ENCODE results near the gene ACAT2. TPM values are rescaled to one million over a fixed set of nuclear protein-coding genes. Genes with fewer than 3 reads are reported as not detected.

Gene ACAT2
- total RNA-seq, 1 experiment from 2014 or later, result 156 TPM

DNA sequence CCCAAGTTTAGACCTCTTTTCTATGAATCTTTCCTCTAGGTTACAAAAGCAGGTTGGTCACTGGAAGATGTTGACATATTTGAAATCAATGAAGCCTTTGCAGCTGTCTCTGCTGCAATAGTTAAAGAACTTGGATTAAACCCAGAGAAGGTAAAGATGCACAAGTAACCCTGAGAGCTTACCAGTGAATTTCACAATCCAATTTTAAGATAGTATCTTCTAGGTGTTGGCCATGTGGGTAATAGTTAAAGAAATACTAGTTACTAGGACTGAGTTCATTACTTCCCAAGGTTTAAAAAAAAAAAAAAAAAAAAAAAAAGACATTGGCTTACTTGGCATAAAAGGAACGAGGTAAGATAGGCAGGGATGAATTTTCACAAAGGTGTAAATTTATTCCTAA lies 16.3 kb downstream of the ACAT2 start:
- H3K27me3 Mint-ChIP-seq (ENCODE audit: low read depth), result no peaks in the 10 kb centered on the region
- Histone ChIP-seq H3K79me1 (ENCODE audit: insufficient read depth, low read depth, low read length, poor library complexity, severe bottlenecking) (no peaks in the 10 kb centered on the region), H4K5ac (ENCODE audit: insufficient read length, low read depth, low read length) (no peak overlapping the region), H4K8ac (replicated peaks; ENCODE audit: insufficient read length, low read depth, low read length) (no peak overlapping the region), H3K27me3 (ENCODE audit: insufficient read depth, low read length) (no peaks in the 10 kb centered on the region), H2BK12ac (ENCODE audit: insufficient read length, low read depth, low read length) (no peak overlapping the region), H3K4ac (ENCODE audit: low read depth, low read length) (no peak overlapping the region), H3K14ac (ENCODE audit: insufficient read depth, low read length) (no peak overlapping the region), H3K79me2 (ENCODE audit: insufficient read depth, low read length) (no peaks in the 10 kb centered on the region), H2BK5ac (ENCODE audit: insufficient read length, low read length) (no peak overlapping the region), H3K18ac (ENCODE audit: insufficient read length, low read depth, low read length) (no peak overlapping the region), H2AK5ac (ENCODE audit: insufficient read length, low read length) (no peak overlapping the region), H3K56ac (ENCODE audit: insufficient read length, low read depth, low read length) (no peak overlapping the region), H3K9me3 (ENCODE audit: control insufficient read depth, low read depth, low read length) (no peaks in the 10 kb centered on the region), H3K4me2 (ENCODE audit: insufficient read depth, insufficient read length, low read length) (no peak overlapping the region), H2BK120ac (ENCODE audit: low read depth, low read length, poor library complexity, severe bottlenecking) (no peak overlapping the region), H3K9ac (ENCODE audit: extremely low read depth, insufficient read length, low read length) (no peak overlapping the region), H3K27ac (ENCODE audit: insufficient read length, low read depth, low read length) (no peak overlapping the region), H4K20me1 (ENCODE audit: control insufficient read depth, insufficient read depth, insufficient read length) (no peaks in the 10 kb centered on the region), H2BK15ac (ENCODE audit: low read depth, low read length) (no peak overlapping the region), H2AFZ (ENCODE audit: low read length) (no peak overlapping the region), H3K23me2 (ENCODE audit: insufficient read length, low read depth, low read length, poor library complexity, severe bottlenecking) (no peaks in the 10 kb centered on the region), H2BK20ac (ENCODE audit: low read depth, low read length, poor library complexity, severe bottlenecking) (no peak overlapping the region), H3T11ph (ENCODE audit: low read length) (no peak overlapping the region), H4K91ac (ENCODE audit: insufficient read length, low read depth, low read length) (no peak overlapping the region), H3K4me1 (ENCODE audit: insufficient read depth, low read length) (no peaks in the 10 kb centered on the region), H3K23ac (ENCODE audit: insufficient read length, low read depth, low read length) (no peak overlapping the region)
- peak overlapping the region in 1 of 3 experiments; percentile 30; a peak in 2 of 7 replicates for H3K27ac Mint-ChIP-seq
- H3K4me3 Mint-ChIP-seq, result no peak overlapping the region
- no CpG with 5 or more reads among the region's 1 CpG for WGBS (ENCODE audit: extremely low coverage, insufficient read length, low lambda C conversion rate)
- no peaks in the 10 kb centered on the region; a peak in 1 of 4 replicates for H3K4me1 Mint-ChIP-seq
- H3K9me3 Mint-ChIP-seq, result no peaks in the 10 kb centered on the region
- no peak for DNase-seq
- TF ChIP-seq, protein P1, sequence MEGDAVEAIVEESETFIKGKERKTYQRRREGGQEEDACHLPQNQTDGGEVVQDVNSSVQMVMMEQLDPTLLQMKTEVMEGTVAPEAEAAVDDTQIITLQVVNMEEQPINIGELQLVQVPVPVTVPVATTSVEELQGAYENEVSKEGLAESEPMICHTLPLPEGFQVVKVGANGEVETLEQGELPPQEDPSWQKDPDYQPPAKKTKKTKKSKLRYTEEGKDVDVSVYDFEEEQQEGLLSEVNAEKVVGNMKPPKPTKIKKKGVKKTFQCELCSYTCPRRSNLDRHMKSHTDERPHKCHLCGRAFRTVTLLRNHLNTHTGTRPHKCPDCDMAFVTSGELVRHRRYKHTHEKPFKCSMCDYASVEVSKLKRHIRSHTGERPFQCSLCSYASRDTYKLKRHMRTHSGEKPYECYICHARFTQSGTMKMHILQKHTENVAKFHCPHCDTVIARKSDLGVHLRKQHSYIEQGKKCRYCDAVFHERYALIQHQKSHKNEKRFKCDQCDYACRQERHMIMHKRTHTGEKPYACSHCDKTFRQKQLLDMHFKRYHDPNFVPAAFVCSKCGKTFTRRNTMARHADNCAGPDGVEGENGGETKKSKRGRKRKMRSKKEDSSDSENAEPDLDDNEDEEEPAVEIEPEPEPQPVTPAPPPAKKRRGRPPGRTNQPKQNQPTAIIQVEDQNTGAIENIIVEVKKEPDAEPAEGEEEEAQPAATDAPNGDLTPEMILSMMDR (conservative IDR thresholded peaks at IDR 0.05), result no peak
- peaks cover 55 to 98% (median 97%) of the 10 kb centered on the region in 3 experiments; a peak in 6 of 7 replicates for H3K36me3 Mint-ChIP-seq (ENCODE audit: insufficient read depth in 1 of 3, low read depth in 3 of 3)

All from H9 (cell line).